DOHH2 (cell line): ENCODE measurements around the gene DHRS2.

Experiments
- H3F3A ChIP-seq: fragments of 200-600 bp; sonication (generic), shearing (Covaris generic); 2 replicates; pipeline ENCODE4 v1.6.0; 2016; ENCODE audit warnings: antibody characterized with exemption, mild to moderate bottlenecking; ENCODE audit not compliant: control insufficient read depth, insufficient read depth
- H3K27ac ChIP-seq: fragments of 200-600 bp; sonication (generic); 2 replicates; pipeline ENCODE4 v1.5.1; 2014; ENCODE audit warnings: low read depth, mild to moderate bottlenecking, low read length, moderate library complexity
- H3K27me3 ChIP-seq: fragments of 200-600 bp; sonication (generic); 2 replicates; pipeline ENCODE4 v1.6.1; 2014; ENCODE audit warnings: mild to moderate bottlenecking, low read length, mixed read lengths; ENCODE audit not compliant: control insufficient read depth
- H3K36me3 ChIP-seq: fragments of 200-600 bp; sonication (generic); 2 replicates; pipeline ENCODE4 v1.6.1; 2014; ENCODE audit warnings: mild to moderate bottlenecking, low read length, moderate library complexity, mixed read lengths; ENCODE audit not compliant: control insufficient read depth
- H3K4me1 ChIP-seq: fragments of 200-600 bp; sonication (generic); 2 replicates; pipeline ENCODE4 v1.6.1; 2014; ENCODE audit warnings: mild to moderate bottlenecking, low read length, mixed read lengths; ENCODE audit not compliant: control insufficient read depth
- H3K4me2 ChIP-seq: fragments of 200-600 bp; sonication (generic); 2 replicates; pipeline ENCODE4 v1.6.0; 2014; ENCODE audit warnings: mild to moderate bottlenecking, low read length, moderate library complexity
- H3K4me3 ChIP-seq: fragments of 200-600 bp; sonication (generic); 2 replicates; pipeline ENCODE4 v1.5.1; 2014; ENCODE audit warnings: mild to moderate bottlenecking, low read length, mixed read lengths
- H3K79me2 ChIP-seq: fragments of 200-600 bp; sonication (generic); 2 replicates; pipeline ENCODE4 v1.6.1; 2014; ENCODE audit warnings: mild to moderate bottlenecking, low read length, mixed read lengths; ENCODE audit not compliant: control insufficient read depth
- H3K9me2 ChIP-seq: fragments of 200-600 bp; sonication (generic); replicated peaks from 2 replicates; pipeline ENCODE4 v1.6.1; 2014; ENCODE audit warnings: mild to moderate bottlenecking, low read length, mixed read lengths; ENCODE audit not compliant: control insufficient read depth
- H3K9me3 ChIP-seq: fragments of 200-600 bp; sonication (generic); 2 replicates; pipeline ENCODE4 v1.6.1; 2014; ENCODE audit warnings: antibody characterized with exemption, low read length, mixed read lengths; ENCODE audit not compliant: control insufficient read depth, insufficient read depth
- H4K20me1 ChIP-seq: fragments of 200-600 bp; sonication (generic); 2 replicates; pipeline ENCODE4 v1.6.0; 2014; ENCODE audit warnings: low read depth, mild to moderate bottlenecking, antibody characterized with exemption, low read length, moderate library complexity; ENCODE audit not compliant: control insufficient read depth, insufficient read depth
- EZH2phosphoT487 ChIP-seq: fragments of 200-600 bp; sonication (generic); IDR thresholded peaks from 2 replicates; pipeline ENCODE4 v1.6.1; 2017; ENCODE audit warnings: borderline replicate concordance, mild to moderate bottlenecking, antibody characterized with exemption, low read length, moderate library complexity, mixed read lengths
- TF ChIP-seq, protein P1 (sequence below): fragments of 200-600 bp; sonication (generic); IDR thresholded peaks from one replicate; pipeline ENCODE4 v1.5.1; 2014; ENCODE audit warnings: antibody characterized with exemption, mild to moderate bottlenecking, low read depth, low read length; ENCODE audit not compliant: poor library complexity, severe bottlenecking

DHRS2 gene

DNA sequence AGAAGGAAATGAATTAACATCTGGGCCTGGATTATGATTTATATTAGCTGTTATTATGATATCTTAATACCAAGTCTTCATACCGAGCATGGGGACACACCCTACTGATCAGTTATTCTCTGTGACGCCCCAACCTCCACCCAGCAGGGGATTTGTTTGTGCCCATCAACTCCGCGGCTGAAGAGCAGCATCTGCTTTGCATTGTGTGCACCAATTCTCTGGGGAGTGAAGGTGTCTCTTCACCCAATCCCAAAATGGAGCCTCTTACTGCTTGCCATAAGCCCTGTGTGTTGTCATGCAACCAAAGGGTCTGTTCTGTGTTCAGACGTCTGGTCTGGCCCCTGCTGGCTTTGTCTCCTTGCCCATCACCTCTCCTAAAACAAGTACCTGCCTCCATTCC is 25.4 kb downstream of the DHRS2 start:
- no peaks in the 10 kb centered on the region for H4K20me1 ChIP-seq
- H3K79me2 ChIP-seq, result no peaks in the 10 kb centered on the region
- TF ChIP-seq EZH2phosphoT487, result no peak
- TF ChIP-seq, protein P1, sequence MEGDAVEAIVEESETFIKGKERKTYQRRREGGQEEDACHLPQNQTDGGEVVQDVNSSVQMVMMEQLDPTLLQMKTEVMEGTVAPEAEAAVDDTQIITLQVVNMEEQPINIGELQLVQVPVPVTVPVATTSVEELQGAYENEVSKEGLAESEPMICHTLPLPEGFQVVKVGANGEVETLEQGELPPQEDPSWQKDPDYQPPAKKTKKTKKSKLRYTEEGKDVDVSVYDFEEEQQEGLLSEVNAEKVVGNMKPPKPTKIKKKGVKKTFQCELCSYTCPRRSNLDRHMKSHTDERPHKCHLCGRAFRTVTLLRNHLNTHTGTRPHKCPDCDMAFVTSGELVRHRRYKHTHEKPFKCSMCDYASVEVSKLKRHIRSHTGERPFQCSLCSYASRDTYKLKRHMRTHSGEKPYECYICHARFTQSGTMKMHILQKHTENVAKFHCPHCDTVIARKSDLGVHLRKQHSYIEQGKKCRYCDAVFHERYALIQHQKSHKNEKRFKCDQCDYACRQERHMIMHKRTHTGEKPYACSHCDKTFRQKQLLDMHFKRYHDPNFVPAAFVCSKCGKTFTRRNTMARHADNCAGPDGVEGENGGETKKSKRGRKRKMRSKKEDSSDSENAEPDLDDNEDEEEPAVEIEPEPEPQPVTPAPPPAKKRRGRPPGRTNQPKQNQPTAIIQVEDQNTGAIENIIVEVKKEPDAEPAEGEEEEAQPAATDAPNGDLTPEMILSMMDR, result no peak
- no peaks in the 10 kb centered on the region for H3K4me1 ChIP-seq
- H3K36me3 ChIP-seq, result no peaks in the 10 kb centered on the region
- H3F3A ChIP-seq, result no peaks in the 10 kb centered on the region
- H3K9me2 ChIP-seq, result no peaks in the 10 kb centered on the region
- H3K27ac ChIP-seq, result no peak overlapping the region
- H3K4me3 ChIP-seq, result no peak overlapping the region
- H3K4me2 ChIP-seq, result no peak overlapping the region
- 0 out of 2 replicates have a peak, but pooled peaks cover 4% of the 10 kb centered on the region for H3K27me3 ChIP-seq
- no peaks in the 10 kb centered on the region for H3K9me3 ChIP-seq

DNA sequence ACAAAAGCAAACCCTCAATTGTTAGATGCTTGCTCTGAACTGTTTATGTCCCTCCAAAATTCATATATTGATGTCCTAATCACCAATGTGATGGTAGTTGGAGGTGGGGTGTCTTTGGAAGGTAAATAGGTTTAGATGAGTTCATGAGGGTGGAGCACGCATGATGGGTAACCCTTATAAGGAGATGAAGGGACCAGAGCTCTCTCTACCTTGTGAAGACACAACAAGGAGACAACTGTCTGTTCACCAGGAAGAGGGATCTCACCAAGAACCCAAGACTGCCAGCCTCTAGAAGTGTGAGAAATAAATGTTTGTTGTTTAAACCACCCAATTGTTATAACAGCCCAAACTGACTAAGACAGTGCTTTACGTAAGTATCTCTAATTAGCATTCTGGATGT is 27.0 kb downstream of the DHRS2 start:
- Histone ChIP-seq H3K9me3 (no peaks in the 10 kb centered on the region), H3K27me3 (0 out of 2 replicates have a peak, but pooled peaks cover 4% of the 10 kb centered on the region), H3F3A (no peaks in the 10 kb centered on the region), H3K27ac (no peak overlapping the region), H3K4me1 (no peaks in the 10 kb centered on the region), H3K4me2 (no peak overlapping the region), H3K9me2 (no peaks in the 10 kb centered on the region), H3K36me3 (no peaks in the 10 kb centered on the region), H3K4me3 (no peak overlapping the region), H3K79me2 (no peaks in the 10 kb centered on the region), H4K20me1 (no peaks in the 10 kb centered on the region)
- TF ChIP-seq, protein P1, result no peak
- no peak for TF ChIP-seq EZH2phosphoT487

DNA sequence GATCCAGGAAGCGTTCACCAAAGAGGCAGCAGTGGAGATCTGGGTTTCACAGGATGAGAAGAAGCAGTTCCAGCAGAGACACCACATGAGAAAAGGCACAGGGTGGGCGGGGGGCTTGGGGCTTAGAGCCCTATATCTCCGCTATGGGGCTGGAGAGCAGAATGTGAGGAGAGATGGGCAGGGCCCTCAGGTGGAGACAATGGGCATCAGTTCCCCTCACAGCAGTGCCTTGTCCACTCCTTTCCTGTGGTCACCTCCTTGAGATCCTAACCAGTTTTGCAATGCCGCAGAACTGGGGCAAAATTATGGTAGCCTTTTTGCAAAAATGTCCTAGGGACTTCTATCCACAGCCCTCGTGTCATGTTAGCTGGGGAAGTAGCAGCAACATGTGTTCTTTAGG is 27.5 kb downstream of the DHRS2 start:
- no peaks in the 10 kb centered on the region for H3K9me3 ChIP-seq
- no peaks in the 10 kb centered on the region for H4K20me1 ChIP-seq
- H3K9me2 ChIP-seq, result no peaks in the 10 kb centered on the region
- H3K27ac ChIP-seq, result no peak overlapping the region
- H3K27me3 ChIP-seq, result 0 out of 2 replicates have a peak, but pooled peaks cover 4% of the 10 kb centered on the region
- TF ChIP-seq, protein P1, result no peak
- no peak for TF ChIP-seq EZH2phosphoT487
- no peaks in the 10 kb centered on the region for H3K79me2 ChIP-seq
- no peak overlapping the region for H3K4me2 ChIP-seq
- H3K36me3 ChIP-seq, result no peaks in the 10 kb centered on the region
- no peaks in the 10 kb centered on the region for H3K4me1 ChIP-seq
- H3K4me3 ChIP-seq, result no peak overlapping the region
- no peaks in the 10 kb centered on the region for H3F3A ChIP-seq
